HG02852 (cell line): ENCODE data around the gene PRMT1.

Source experiments
- ATAC-seq: cut with Tn5 transposase; IDR thresholded peaks from one replicate; pipeline ENCODE4 v1.9.1; 2021; ENCODE audit warnings: mild to moderate bottlenecking, moderate library complexity; ENCODE audit not compliant: unreplicated experiment

PRMT1 gene

GRCh38 chr19:49651029-49651819 lies 25.8 kb upstream of the PRMT1 start:
- no peak for ATAC-seq

- ATAC-seq: no peak
Observed at GRCh38 chr19:49651820-49652550, 25.1 kb upstream of the PRMT1 start.

GRCh38 chr19:49652551-49653465 lies 24.3 kb upstream of the PRMT1 start:
- no peak for ATAC-seq

- ATAC-seq: no peak
Observed at GRCh38 chr19:49653466-49653806, 23.6 kb upstream of the PRMT1 start.

GRCh38 chr19:49654581-49654980 lies 22.5 kb upstream of the PRMT1 start:
- ATAC-seq: no peak

- no peak for ATAC-seq
Observed at GRCh38 chr19:49655570-49656455, 21.3 kb upstream of the PRMT1 start.

- no peak for ATAC-seq
Observed at GRCh38 chr19:49656456-49657109, 20.5 kb upstream of the PRMT1 start.

- ATAC-seq: no peak
Observed at GRCh38 chr19:49657493-49658138, 19.5 kb upstream of the PRMT1 start.

GRCh38 chr19:49658139-49658517 lies 18.9 kb upstream of the PRMT1 start:
- no peak for ATAC-seq

- ATAC-seq: no peak
Observed at GRCh38 chr19:49658566-49659442, 18.3 kb upstream of the PRMT1 start.

- no peak for ATAC-seq
Observed at GRCh38 chr19:49660338-49660961, 16.6 kb upstream of the PRMT1 start.

- no peak for ATAC-seq
Observed at GRCh38 chr19:49662011-49662410, 15.1 kb upstream of the PRMT1 start.

GRCh38 chr19:49663224-49663623 lies 13.8 kb upstream of the PRMT1 start:
- ATAC-seq: no peak

- no peak for ATAC-seq
Observed at GRCh38 chr19:49664171-49665035, 12.7 kb upstream of the PRMT1 start.

GRCh38 chr19:49665036-49665350 lies 12.1 kb upstream of the PRMT1 start:
- no peak for ATAC-seq

GRCh38 chr19:49665351-49666119 lies 11.5 kb upstream of the PRMT1 start, which contains the start of the genes BCL2L12 and IRF3:
TSS of gene BCL2L12 (plus strand) at chr19:49665933. CDS start at chr19:49666693, 760 bp downstream.
TSS of gene IRF3 (minus strand) at chr19:49665857. CDS start at chr19:49664838, 1,019 bp downstream.
- ATAC-seq: peak; percentile 75
